Activated T-cell treated with anti-CD3 and anti-CD28 coated beads, Interleukin-2, amount 50 U/mL, for 4 hours (primary cell): Measurements from ENCODE around the gene ST8SIA6. TPM values are rescaled to one million over a fixed set of nuclear protein-coding genes. Genes with fewer than 3 reads are reported as not detected.
A peak's percentile ranks its signal among the peaks of the same experiment; 100 is the strongest.
"Not testable (repeated sequence)": the region's sequence is repeated elsewhere in the genome, so short reads cannot be mapped to it uniquely, and the experiment has no call there.

ENCODE experiments used
- ATAC-seq, 2 donors: fragments of 200-7000 bp; cut with Tn5 transposase; one replicate each; pipeline ENCODE4 v1.10.0; 2021
- DNase-seq: peaks from one replicate; pipeline ENCODE4 v3.0.0-alpha.2; 2020
- H3K27me3 Mint-ChIP-seq: one replicate; pipeline ENCODE4 v1.8.0; 2021; ENCODE audit warnings: low read depth, mixed read lengths
- H3K36me3 Mint-ChIP-seq: one replicate; pipeline ENCODE4 v1.8.0; 2022; ENCODE audit warnings: mixed read lengths; ENCODE audit not compliant: insufficient read depth
- H3K4me1 Mint-ChIP-seq: one replicate; pipeline ENCODE4 v1.8.0; 2021; ENCODE audit warnings: low read depth, mixed read lengths
- H3K4me3 Mint-ChIP-seq: one replicate; pipeline ENCODE4 v1.8.0; 2021; ENCODE audit warnings: mild to moderate bottlenecking, moderate library complexity, mixed read lengths
- H3K9me3 Mint-ChIP-seq: one replicate; pipeline ENCODE4 v1.8.0; 2021; ENCODE audit warnings: mixed read lengths
- total RNA-seq, 3 donors: library from RNA; stranded (reverse); gene quantifications; one replicate each; pipeline ENCODE4 v1.2.1, GENCODE V29; 2021

ST8SIA6 gene
- total RNA-seq, 3 donors from 2014 or later = 0.33 TPM; not detected in 2

DNA sequence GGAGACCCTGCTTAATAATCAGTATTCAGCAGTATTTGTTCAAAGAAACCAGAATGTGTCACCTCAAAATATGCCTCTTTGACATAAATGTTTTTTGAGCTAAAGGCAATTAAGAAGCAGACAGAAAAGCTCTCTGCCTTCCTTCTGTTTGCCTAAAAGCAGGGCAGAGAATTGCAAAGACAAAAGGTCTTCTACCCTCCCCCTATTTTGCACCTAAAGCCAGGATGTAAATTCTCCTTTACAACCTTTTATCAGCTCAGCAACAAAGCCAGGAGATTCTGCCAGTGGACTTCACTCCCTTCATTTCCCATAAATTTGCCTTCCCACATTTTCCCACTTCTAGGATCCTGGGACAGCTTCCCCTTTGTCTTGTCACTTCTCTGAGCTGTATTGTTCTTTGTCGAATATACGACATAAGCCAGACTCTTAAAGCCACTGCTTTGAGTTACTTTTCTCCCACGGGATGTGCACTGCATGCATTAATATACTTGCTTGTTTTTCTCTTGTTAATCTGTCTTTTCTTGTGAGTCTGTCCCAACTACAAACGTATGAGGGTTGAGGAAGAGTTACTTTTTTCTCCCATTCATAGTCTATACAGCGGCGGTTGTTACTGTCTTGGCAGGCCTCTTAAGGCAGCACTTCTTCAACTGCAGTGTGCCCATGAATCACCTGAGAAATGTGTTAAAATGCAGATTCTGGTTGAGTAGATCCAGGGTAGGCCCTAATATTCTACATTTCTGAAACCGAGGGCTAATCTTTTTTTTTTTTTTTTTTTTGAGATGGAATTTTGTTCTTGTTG lies 48.2 kb downstream of the ST8SIA6 start:
- H3K27me3 Mint-ChIP-seq = no peaks in the 10 kb centered on the region
- peaks cover 15% of the 10 kb centered on the region for H3K4me1 Mint-ChIP-seq
- H3K36me3 Mint-ChIP-seq = no peaks in the 10 kb centered on the region
- DNase-seq (no peak), ATAC-seq (no peak)
- H3K4me3 Mint-ChIP-seq = no peak overlapping the region
- no peaks in the 10 kb centered on the region for H3K9me3 Mint-ChIP-seq

DNA sequence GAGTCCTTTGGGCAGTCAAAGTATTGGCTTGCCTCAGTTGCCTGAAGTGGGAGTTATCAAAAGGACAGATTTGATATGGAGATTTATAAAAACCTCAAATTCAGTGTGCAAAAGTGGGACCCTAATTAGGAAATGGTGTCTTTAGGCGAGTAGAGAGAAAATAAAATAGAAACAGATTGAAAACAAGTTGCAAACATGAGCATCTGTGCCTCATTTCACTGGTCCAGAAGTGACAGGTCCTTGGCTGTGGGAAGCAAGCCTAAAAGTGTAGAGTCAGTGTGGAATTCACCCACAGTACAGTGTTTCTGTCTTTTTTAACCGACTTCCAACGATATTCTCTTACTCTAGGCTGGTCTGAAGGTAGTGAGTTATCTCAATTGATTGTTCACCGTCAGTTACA lies 51.2 kb downstream of the ST8SIA6 start:
- Mint-ChIP-seq H3K4me1 (no peaks in the 10 kb centered on the region), H3K4me3 (no peak overlapping the region), H3K27me3 (peaks cover 6% of the 10 kb centered on the region), H3K36me3 (no peaks in the 10 kb centered on the region), H3K9me3 (no peaks in the 10 kb centered on the region)
- no peak for DNase-seq
- no peak for ATAC-seq

DNA sequence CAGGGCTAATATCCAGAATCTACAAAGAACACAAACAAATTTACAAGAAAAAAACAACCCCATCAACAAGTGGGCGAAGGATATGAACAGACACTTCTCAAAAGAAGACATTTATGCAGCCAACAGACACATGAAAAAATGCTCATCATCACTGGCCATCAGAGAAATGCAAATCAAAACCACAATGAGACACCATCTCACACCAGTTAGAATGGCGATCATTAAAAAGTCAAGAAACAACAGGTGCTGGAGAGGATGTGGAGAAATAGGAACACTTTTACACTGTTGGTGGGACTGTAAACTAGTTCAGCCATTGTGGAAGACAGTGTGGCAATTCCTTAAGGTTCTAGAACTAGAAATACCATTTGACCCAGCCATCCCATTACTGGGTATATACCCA lies 52.4 kb downstream of the ST8SIA6 start:
- not testable (repeated sequence) for H3K9me3 Mint-ChIP-seq

DNA sequence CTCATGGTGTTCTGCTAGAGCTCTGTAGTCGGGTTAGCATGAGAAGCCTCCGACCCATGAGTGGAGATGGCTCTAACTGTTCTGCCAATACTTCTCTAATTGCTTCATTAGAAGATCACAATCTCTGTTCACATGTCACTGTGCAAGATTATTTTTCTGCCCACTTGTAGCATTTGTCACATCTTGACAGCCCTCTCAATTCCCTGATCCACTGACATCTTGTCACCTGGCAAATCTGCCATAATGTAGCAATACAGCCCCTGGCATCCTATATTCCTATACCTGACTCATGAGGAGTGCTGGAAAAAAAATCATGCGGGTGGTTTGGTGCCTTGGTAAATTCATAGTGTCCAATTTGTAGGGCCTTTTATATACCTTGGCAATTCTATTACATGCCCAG lies 58.4 kb downstream of the ST8SIA6 start:
- Mint-ChIP-seq H3K4me3 (no peak overlapping the region), H3K9me3 (no peaks in the 10 kb centered on the region), H3K4me1 (peaks cover 7% of the 10 kb centered on the region), H3K36me3 (no peaks in the 10 kb centered on the region), H3K27me3 (peaks cover 22% of the 10 kb centered on the region)
- ATAC-seq (no peak), DNase-seq (no peak)

More for the DNA sequence above, 52.4 kb downstream of the ST8SIA6 start:
- H3K4me3 Mint-ChIP-seq, DNase-seq, ATAC-seq, H3K4me1 Mint-ChIP-seq, H3K36me3 Mint-ChIP-seq, H3K27me3 Mint-ChIP-seq: not testable (repeated sequence)

DNA sequence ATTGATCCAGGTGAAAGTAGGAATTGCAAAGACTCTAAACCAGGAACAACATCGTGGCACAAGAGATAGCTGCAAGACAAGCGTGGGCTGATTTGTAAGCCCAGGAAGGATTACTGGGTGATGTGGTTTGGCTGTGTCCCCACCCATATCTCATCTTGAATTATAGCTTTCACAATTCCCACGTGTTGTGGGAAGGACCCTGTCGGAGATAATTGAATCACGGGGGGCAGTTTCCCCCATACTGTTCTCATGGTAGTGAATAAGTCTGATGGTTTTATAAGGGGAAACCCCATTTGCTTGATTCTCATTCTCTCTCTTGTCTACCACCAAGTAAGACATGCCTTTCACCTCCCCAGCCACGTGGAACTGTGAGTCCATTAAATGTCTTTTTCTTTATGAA lies 59.5 kb downstream of the ST8SIA6 start:
- ATAC-seq (peak; percentile 93 to 95), DNase-seq (no peak)
- Mint-ChIP-seq H3K4me1 (peaks cover 7% of the 10 kb centered on the region), H3K36me3 (no peaks in the 10 kb centered on the region), H3K27me3 (peaks cover 22% of the 10 kb centered on the region), H3K9me3 (no peaks in the 10 kb centered on the region), H3K4me3 (no peak overlapping the region)

DNA sequence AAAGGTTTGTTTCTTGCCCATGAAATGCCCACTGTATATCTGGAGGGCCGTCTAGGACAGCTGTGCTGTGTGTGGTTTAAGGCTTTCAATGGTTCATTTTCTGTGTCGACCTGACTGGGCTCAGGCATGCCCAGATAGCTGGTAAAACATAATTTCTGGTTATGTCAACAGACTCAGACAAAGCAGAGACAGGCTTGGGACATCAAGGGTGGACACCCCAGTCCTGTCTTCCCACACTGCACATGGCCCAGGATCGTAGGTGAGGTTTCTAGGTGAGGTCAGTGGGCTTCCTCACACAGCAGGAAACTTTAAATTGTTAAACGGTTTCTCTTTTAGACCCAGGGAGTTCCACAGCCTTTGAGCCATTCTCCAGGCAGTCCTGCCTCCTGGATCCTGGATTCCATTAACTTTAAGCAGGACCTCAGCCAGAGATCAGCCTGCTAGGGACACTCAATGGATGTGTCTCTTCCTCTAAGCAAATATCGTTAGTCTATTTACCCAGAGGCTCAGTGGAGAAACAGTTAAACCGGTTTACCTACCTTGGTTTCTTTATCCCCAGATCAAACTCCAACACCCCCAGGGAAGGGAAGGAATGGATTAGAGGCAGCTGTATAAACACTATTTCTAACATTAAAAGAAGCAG lies 66.4 kb downstream of the ST8SIA6 start:
- Mint-ChIP-seq H3K9me3 (no peaks in the 10 kb centered on the region), H3K36me3 (no peaks in the 10 kb centered on the region), H3K4me1 (no peaks in the 10 kb centered on the region), H3K4me3 (no peak overlapping the region), H3K27me3 (no peaks in the 10 kb centered on the region)
- DNase-seq (no peak), ATAC-seq (no peak)

DNA sequence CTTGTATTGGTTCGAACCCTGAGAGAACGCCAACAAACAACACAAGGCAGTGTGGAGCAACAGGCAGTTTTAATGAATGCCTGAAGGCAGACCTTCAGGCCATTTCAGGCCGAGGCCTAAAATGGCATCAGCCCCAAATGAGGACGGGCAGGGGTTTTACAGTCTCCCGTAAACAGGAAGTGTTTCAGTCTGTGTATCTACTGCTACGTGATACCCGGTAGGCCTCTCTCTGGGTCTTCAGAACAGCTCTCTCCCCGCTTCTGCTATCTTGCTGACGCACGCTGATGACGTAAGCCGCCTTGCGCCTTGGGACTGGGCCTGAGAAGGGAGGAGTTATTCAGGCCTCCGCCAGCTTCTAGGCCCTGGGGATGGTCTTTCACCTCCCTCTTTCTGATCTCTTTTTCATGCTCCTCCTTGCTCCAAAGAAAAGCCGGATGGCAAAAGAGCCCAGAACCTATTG lies 67.7 kb downstream of the ST8SIA6 start:
- H3K4me3 Mint-ChIP-seq = no peak overlapping the region
- H3K9me3 Mint-ChIP-seq = no peaks in the 10 kb centered on the region
- no peaks in the 10 kb centered on the region for H3K36me3 Mint-ChIP-seq
- DNase-seq (no peak), ATAC-seq (no peak)
- H3K27me3 Mint-ChIP-seq = no peaks in the 10 kb centered on the region
- H3K4me1 Mint-ChIP-seq = no peaks in the 10 kb centered on the region

DNA sequence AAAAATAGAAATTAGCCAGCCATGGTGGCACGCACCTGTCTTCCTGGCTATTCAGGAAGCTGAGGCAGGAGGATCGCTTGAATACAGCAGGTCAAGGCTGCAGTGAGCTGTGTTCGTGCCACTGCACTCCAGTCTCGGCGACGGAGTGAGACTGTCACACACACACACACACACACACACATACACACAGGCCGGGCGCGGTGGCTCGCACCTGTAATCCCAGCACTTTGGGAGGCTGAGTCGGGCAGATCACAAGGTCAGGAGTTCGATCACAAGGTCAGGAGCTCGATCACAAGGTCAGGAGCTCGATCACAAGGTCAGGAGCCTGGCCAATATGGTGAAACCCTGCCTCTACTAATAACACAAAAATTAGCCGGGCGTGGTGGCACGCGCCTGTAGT lies 68.4 kb downstream of the ST8SIA6 start:
- no peak overlapping the region for H3K4me3 Mint-ChIP-seq
- DNase-seq = no peak
- no peak for ATAC-seq
- H3K27me3 Mint-ChIP-seq = no peaks in the 10 kb centered on the region
- H3K9me3 Mint-ChIP-seq = no peaks in the 10 kb centered on the region
- no peaks in the 10 kb centered on the region for H3K4me1 Mint-ChIP-seq
- H3K36me3 Mint-ChIP-seq = no peaks in the 10 kb centered on the region

DNA sequence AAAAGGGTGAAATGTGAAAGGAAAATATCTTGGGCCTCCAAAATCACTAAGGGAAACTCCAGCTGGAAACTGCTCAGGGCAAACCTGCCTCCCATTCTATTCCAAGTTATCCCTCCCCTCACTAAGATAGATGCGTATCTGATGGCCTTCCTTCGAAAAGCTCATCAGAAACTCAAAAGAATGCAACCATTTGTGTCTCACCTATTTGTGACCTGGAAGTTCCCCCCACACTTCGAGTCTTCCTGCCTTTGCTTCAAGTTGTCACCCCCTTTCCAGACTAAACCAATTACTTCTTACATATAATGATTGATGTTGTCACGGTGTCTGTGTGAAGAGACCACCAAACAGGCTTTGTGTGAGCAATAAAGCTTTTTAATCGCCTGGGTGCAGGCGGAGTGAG lies 69.3 kb downstream of the ST8SIA6 start:
- no peak for ATAC-seq
- no peak for DNase-seq
- H3K4me1 Mint-ChIP-seq = no peaks in the 10 kb centered on the region
- no peak overlapping the region for H3K4me3 Mint-ChIP-seq
- H3K27me3 Mint-ChIP-seq = no peaks in the 10 kb centered on the region
- H3K36me3 Mint-ChIP-seq = no peaks in the 10 kb centered on the region
- no peaks in the 10 kb centered on the region for H3K9me3 Mint-ChIP-seq

DNA sequence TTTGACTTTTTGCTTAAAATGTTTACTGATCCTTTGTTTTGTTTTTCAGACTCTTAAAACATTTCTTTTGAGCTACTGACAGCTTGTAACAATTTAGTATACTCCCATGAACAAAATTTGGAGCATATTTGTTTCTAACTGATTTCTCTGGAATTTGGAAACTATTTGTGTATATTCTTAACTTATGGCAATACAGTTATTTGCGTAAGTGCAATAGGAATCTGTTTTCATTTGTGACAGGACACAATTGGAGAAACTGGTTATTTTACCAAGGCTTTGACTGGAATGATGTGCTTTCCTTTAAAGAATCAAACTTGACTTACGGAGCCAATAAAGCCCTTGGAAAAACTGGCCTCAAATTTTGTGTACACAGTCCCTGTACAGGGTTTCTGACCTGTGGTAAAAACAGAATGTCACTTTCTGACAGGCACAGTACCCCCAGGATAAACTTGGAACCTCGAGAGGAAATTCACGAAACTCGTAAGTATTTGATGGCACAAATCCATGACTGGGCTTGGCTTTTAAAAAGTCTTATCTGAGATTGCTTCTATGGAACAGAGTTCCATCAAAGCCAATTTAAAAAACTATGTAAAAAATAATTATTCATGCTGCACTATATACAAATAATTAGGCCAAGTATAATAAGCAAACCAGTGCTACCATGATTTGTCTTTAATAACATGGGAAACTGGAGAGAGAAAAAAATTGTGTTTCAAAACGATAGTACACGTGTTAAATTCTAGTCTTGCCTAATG lies 70.4 kb downstream of the ST8SIA6 start:
- ATAC-seq (no peak), DNase-seq (no peak)
- Mint-ChIP-seq H3K9me3 (no peaks in the 10 kb centered on the region), H3K27me3 (no peaks in the 10 kb centered on the region), H3K4me3 (no peak overlapping the region), H3K36me3 (no peaks in the 10 kb centered on the region), H3K4me1 (no peaks in the 10 kb centered on the region)

DNA sequence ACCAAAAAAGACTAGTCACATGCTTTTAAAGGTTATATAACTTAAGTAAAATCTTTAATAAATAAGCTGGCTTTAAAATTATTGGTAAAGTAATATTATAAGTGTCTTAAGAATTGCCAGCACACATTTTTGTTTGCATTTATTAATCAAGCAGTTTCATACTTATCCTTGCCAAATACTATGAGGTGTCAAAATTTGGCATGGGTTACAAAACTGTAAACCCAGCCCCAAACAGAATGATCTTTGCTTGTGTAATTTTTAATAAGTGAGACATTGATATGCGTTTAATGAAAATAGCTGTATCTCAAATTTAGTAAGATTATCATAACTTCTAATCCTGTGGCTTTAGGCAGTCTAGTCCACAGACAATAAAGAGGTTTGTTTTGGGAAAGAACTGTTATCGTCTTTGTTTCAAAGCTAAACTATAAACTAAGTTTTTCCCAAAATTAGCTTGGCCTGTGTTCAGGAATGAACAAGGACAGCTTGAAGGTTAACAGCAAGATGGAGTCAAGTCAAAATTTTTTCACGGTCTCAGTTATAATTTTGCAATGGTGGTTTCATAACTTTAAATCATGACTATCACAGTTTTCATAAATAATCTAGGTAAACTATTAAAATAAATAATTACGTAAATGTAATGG lies 72.8 kb downstream of the ST8SIA6 start:
- DNase-seq = no peak
- no peaks in the 10 kb centered on the region for H3K4me1 Mint-ChIP-seq
- no peak overlapping the region for H3K4me3 Mint-ChIP-seq
- H3K36me3 Mint-ChIP-seq = no peaks in the 10 kb centered on the region
- no peaks in the 10 kb centered on the region for H3K27me3 Mint-ChIP-seq
- ATAC-seq = no peak
- H3K9me3 Mint-ChIP-seq = no peaks in the 10 kb centered on the region

DNA sequence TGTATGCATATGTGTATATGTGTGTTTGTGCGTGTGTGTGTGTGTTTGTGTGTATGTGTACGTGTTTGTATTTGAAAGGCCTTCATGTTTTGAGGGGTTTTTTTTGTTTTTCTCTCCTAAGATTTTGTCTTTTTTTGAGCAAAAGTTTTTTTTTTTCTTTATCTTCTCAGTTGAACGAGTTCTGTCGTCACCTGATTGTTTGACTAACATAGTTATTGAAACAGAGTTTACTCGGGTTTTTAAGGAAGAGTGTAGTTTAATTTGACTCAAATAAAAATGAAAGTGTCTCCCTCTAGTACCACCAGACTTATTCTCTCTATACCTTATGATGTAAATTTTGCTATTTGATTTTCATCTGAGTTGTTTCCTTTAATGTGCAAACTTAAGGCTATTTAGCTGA lies 73.5 kb downstream of the ST8SIA6 start:
- no peaks in the 10 kb centered on the region for H3K36me3 Mint-ChIP-seq
- no peak for ATAC-seq
- no peaks in the 10 kb centered on the region for H3K27me3 Mint-ChIP-seq
- no peak for DNase-seq
- no peaks in the 10 kb centered on the region for H3K4me1 Mint-ChIP-seq
- H3K9me3 Mint-ChIP-seq = no peaks in the 10 kb centered on the region
- no peak overlapping the region for H3K4me3 Mint-ChIP-seq

DNA sequence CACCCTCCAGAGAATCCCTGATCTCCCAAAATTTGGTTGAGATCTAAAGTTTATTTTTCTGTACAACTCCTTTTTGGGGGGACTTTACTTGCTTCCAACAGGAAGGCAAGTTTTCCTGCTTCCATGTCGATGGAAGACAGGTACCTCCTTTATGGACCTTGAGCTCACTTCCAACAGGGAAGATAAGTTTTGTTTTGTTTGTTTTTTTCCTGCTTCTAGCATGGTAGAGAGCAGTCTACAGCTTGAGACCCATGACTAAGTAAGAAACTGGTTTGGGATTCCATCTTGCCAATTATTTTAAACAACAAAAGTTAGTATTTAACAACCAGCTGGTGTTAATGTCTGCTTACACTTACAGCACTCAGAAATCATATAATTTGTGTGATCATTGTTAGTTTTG lies 74.4 kb downstream of the ST8SIA6 start:
- no peak for DNase-seq
- ATAC-seq = no peak
- Mint-ChIP-seq H3K36me3 (no peaks in the 10 kb centered on the region), H3K9me3 (no peaks in the 10 kb centered on the region), H3K27me3 (no peaks in the 10 kb centered on the region), H3K4me1 (no peaks in the 10 kb centered on the region), H3K4me3 (no peak overlapping the region)

DNA sequence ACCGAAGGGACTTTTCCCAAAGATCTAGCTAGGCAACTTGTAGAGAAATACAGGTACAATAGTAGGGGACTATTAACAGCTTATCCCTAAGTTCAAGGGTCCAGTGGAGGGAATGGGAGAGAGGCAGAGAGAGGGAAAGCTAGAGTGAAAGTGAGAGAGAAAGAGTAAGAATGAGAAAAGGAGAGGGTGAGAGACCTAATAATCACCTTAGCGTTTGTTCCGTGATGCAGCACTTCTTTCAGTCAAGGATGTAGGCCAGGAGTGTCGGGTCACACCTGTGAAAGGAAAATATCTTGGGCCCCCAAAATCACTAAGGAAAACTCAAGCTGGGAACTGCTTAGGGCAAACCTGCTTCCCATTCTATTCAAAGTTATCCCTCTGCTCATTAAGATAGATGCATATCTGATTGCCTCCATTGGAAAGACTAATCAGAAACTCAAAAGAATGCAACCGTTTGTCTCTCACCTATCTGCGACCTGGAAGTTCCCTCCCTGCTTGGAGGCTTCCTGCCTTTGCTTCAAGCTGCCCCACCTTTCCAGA lies 75.2 kb downstream of the ST8SIA6 start:
- H3K4me1 Mint-ChIP-seq = no peaks in the 10 kb centered on the region
- no peak overlapping the region for H3K4me3 Mint-ChIP-seq
- no peaks in the 10 kb centered on the region for H3K27me3 Mint-ChIP-seq
- H3K36me3 Mint-ChIP-seq = no peaks in the 10 kb centered on the region
- DNase-seq (no peak), ATAC-seq (no peak)
- no peaks in the 10 kb centered on the region for H3K9me3 Mint-ChIP-seq
